Vagina (tissue), 2 donors: Measurements from ENCODE around the gene CDH15.

Source experiments
- CTCF ChIP-seq, 3 experiments: fragments of 450-650 bp in 2 of 3; fragments of 200-600 bp in 1 of 3; sonication (generic) in 1 of 3; IDR thresholded peaks; one replicate each; pipeline ENCODE4 v1.5.1; 2017 to 2019; ENCODE audit warnings: antibody characterized with exemption in 3 of 3, mild to moderate bottlenecking in 2 of 3, moderate library complexity in 2 of 3
- POLR2A ChIP-seq, 2 donors: fragments of 450-650 bp; IDR thresholded peaks; one replicate each; pipeline ENCODE4 v1.6.1; 2017; ENCODE audit warnings: antibody characterized with exemption in 2 of 2, mild to moderate bottlenecking in 2 of 2, moderate library complexity in 2 of 2

GRCh38 chr16:89193576-89194293 lies 22.2 kb downstream of the CDH15 start:
- TF ChIP-seq CTCF (IDR thresholded peaks at IDR 0.05) (no peak), POLR2A (IDR thresholded peaks at IDR 0.05) (no peak)
